ENCODE data around the gene JAG1. TPM values are rescaled to one million over a fixed set of nuclear protein-coding genes. Genes with fewer than 3 reads are reported as not detected.

Gene JAG1
- total RNA-seq, 1 experiment from 2014 or later = 176 TPM

DNA sequence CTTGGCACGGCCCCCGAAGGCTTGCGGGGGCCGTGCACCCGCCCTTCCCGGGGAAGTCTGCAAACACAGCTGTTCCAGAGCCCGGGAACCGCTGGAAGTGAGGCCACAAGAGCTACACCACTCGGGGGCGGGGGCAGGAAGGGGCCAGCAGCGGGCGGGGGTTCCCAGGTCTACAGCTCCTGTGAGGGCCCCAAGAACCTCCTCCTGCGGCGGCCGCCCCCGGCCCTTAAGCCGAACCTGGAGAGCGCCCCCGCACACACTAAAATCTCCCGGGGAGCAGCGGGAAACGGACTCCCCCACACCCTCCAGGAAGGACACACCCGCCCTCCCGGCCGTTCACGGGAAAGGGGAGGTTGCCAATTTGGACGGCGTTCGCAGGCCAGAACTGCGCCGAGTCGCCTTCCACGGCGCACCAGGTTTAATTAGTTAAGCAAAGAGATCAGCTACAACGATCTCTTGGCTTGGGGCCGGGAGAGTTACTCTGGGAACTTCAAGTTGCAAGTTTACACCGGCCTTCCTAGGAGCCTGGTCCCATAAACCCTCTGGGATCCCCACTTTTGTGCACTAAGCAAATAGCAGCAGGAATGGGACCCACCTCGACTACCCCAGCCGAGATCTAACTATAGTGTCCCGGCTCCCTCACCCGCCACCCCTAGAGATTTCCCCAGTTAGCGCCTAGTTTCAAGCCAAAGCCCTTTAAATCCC is 1.7 kb downstream of the JAG1 start:
- H3K79me2 ChIP-seq (ENCODE audit: low read length) = peaks cover 82% of the 10 kb centered on the region
- intact Hi-C loops (cut with micrococcal nuclease) = loop anchor here (1.0 to 10.0 kb wide), 8 partner anchors 75 to 783 kb away; partner anchors contain the start of gene MKKS
- H3K4me3 ChIP-seq (ENCODE audit: low read length) = peak overlapping the region; percentile 95
- BruUV-seq (replicated peaks) = TSS peak; percentile 25
- H4K20me1 ChIP-seq (ENCODE audit: low read length) = peaks cover 58% of the 10 kb centered on the region
- peak overlapping the region; percentile 89 for H3K4me2 ChIP-seq (ENCODE audit: low read length)
- CTCF ChIA-PET = interaction anchor here (0.5 to 1.2 kb wide), 4 partner anchors 224 to 872 kb away, joined by 3 to 5 read pairs (median 4); no protein-coding TSS in a partner anchor
- no peaks in the 10 kb centered on the region for H3K9me2 ChIP-seq (replicated peaks; ENCODE audit: low read length)
- TF ChIP-seq, protein P1, sequence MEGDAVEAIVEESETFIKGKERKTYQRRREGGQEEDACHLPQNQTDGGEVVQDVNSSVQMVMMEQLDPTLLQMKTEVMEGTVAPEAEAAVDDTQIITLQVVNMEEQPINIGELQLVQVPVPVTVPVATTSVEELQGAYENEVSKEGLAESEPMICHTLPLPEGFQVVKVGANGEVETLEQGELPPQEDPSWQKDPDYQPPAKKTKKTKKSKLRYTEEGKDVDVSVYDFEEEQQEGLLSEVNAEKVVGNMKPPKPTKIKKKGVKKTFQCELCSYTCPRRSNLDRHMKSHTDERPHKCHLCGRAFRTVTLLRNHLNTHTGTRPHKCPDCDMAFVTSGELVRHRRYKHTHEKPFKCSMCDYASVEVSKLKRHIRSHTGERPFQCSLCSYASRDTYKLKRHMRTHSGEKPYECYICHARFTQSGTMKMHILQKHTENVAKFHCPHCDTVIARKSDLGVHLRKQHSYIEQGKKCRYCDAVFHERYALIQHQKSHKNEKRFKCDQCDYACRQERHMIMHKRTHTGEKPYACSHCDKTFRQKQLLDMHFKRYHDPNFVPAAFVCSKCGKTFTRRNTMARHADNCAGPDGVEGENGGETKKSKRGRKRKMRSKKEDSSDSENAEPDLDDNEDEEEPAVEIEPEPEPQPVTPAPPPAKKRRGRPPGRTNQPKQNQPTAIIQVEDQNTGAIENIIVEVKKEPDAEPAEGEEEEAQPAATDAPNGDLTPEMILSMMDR (conservative IDR thresholded peaks at IDR 0.05; ENCODE audit: low read depth, low read length) = no peak
- no peak for TF ChIP-seq EZH2 (IDR thresholded peaks at IDR 0.05; ENCODE audit: low read length, unreplicated experiment)
- no peak for TF ChIP-seq EZH2phosphoT487 (IDR thresholded peaks at IDR 0.05; ENCODE audit: borderline replicate concordance, low read length)
- peak overlapping the region; percentile 97 for H3K9ac ChIP-seq (ENCODE audit: low read length)
- H3F3A ChIP-seq (ENCODE audit: low read length, unreplicated experiment) = no peaks in the 10 kb centered on the region
- POLR2A ChIA-PET (ENCODE audit: unreplicated experiment) = interaction anchor here (0.6 to 1.0 kb wide), 4 partner anchors 28 to 536 kb away, joined by 3 read pairs; no protein-coding TSS in a partner anchor
- no peaks in the 10 kb centered on the region for H3K9me3 ChIP-seq (ENCODE audit: low read length)
- ATAC-seq = peak; percentile 12
- H3K4me1 ChIP-seq (ENCODE audit: insufficient read depth, low read length) = peaks cover 33% of the 10 kb centered on the region
- peak overlapping the region; percentile 95 for H3K27ac ChIP-seq (ENCODE audit: low read length)
- DNase-seq = peak; percentile 63
- H2AFZ ChIP-seq (ENCODE audit: low read length) = no peak overlapping the region
- peaks cover 51% of the 10 kb centered on the region for H3K36me3 ChIP-seq (ENCODE audit: low read depth, low read length)
- no peaks in the 10 kb centered on the region for H3K27me3 ChIP-seq (ENCODE audit: low read length)

DNA sequence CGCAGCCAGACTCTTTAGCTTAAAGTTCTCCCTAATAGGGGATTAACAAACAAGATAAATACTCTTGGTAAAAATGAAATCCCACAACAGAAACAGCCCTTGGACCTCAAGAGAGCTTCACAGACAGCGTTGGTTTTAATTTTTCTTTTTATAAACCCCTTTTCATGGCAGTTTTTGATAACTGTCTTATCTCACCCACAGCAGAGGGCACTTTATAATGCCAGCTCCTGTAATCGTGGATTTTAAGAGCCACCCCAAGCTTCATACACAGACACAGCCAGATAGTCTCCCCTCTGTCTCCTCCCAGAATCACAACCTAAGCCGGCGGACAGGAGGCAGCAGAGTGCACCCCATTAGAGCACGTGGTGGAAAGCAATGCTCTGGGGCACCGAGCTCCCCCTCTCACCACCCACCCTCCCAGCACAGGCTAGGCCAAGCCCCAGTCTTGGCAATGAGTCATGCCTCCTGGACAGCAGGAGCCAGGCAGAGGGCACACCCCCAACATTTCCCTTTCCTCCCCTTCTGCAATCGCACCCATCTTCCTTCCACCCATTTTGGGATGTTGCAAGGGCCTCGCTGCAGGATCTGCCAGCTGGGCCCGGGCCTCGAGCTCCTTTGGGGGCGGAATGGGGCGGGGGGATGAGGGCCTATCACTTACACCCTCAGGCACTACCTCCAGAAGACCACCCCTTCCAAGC is 2.4 kb downstream of the JAG1 start:
- POLR2A ChIA-PET (ENCODE audit: unreplicated experiment) = interaction anchor here (0.5 to 1.0 kb wide), 11 partner anchors 29 to 536 kb away, joined by 3 to 11 read pairs (median 4); partner anchors contain the start of gene MKKS
- no peaks in the 10 kb centered on the region for H3K9me2 ChIP-seq (replicated peaks; ENCODE audit: low read length)
- CTCF ChIA-PET = interaction anchor here (0.5 to 1.2 kb wide), 7 partner anchors 12 to 873 kb away, joined by 3 to 5 read pairs (median 3); no protein-coding TSS in a partner anchor
- TF ChIP-seq, protein P1 (conservative IDR thresholded peaks at IDR 0.05; ENCODE audit: low read depth, low read length) = peak; percentile 51
- no peak for TF ChIP-seq EZH2phosphoT487 (IDR thresholded peaks at IDR 0.05; ENCODE audit: borderline replicate concordance, low read length)
- TF ChIP-seq EZH2 (IDR thresholded peaks at IDR 0.05; ENCODE audit: low read length, unreplicated experiment) = no peak
- peak overlapping the region; percentile 95 for H3K4me3 ChIP-seq (ENCODE audit: low read length)
- H3K36me3 ChIP-seq (ENCODE audit: low read depth, low read length) = peaks cover 58% of the 10 kb centered on the region
- H3F3A ChIP-seq (ENCODE audit: low read length, unreplicated experiment) = no peaks in the 10 kb centered on the region
- no peaks in the 10 kb centered on the region for H3K27me3 ChIP-seq (ENCODE audit: low read length)
- H4K20me1 ChIP-seq (ENCODE audit: low read length) = peaks cover 65% of the 10 kb centered on the region
- H3K4me2 ChIP-seq (ENCODE audit: low read length) = peak overlapping the region; percentile 89
- ATAC-seq = peak; percentile 45
- peak overlapping the region; percentile 95 for H3K27ac ChIP-seq (ENCODE audit: low read length)
- DNase-seq = peak; percentile 95
- peak overlapping the region; percentile 97 for H3K9ac ChIP-seq (ENCODE audit: low read length)
- H3K9me3 ChIP-seq (ENCODE audit: low read length) = no peaks in the 10 kb centered on the region
- BruUV-seq (replicated peaks) = TSS peak; percentile 12
- peaks cover 89% of the 10 kb centered on the region for H3K79me2 ChIP-seq (ENCODE audit: low read length)
- intact Hi-C loops (cut with micrococcal nuclease) = loop anchor here (1.0 to 10.0 kb wide), 7 partner anchors 74 to 783 kb away; partner anchors contain the start of gene MKKS
- peaks cover 33% of the 10 kb centered on the region for H3K4me1 ChIP-seq (ENCODE audit: insufficient read depth, low read length)
- no peak overlapping the region for H2AFZ ChIP-seq (ENCODE audit: low read length)

Measured in PC-3 (cell line).